CD4-positive, alpha-beta T cell (primary cell): Measurements from ENCODE around the gene MAGI1. TPM values are rescaled to one million over a fixed set of nuclear protein-coding genes. Genes with fewer than 3 reads are reported as not detected.

Experiments used
- ATAC-seq: fragments of 200-7000 bp; cut with Tn5 transposase; one replicate; pipeline ENCODE4 v1.10.0; 2022; ENCODE audit warnings: mild to moderate bottlenecking; ENCODE audit not compliant: poor library complexity
- CTCF ChIA-PET: fragments of 350-600 bp; sonication (Branson Sonifier 250); formaldehyde crosslinking; loops from one replicate; lab custom pipeline; 2021; ENCODE audit warnings: antibody characterized with exemption, inconsistent platforms; lab: Charles Lee
- POLR2A ChIA-PET: fragments of 350-600 bp; sonication (Branson Sonifier 250); formaldehyde crosslinking; loops from one replicate; lab custom pipeline; 2021; ENCODE audit warnings: antibody characterized with exemption, inconsistent platforms; lab: Charles Lee
- DNase-seq, 14 experiments: peaks; one replicate each; pipeline ENCODE4 v3.0.0-alpha.2; 2013 to 2020; ENCODE audit warnings: mixed read lengths in 2 of 14
- H3K27ac ChIP-seq, 2 donors: one replicate each; pipeline versions ENCODE4 v1.5.1 to v1.7.0; 2013; ENCODE audit warnings: low read length in 2 of 2, low read depth in 1 of 2, mild to moderate bottlenecking in 1 of 2
- H3K27me3 ChIP-seq, 2 experiments: 1 replicate in 1 of 2; 2 replicates in 1 of 2; pipeline versions ENCODE4 v1.6.1 to v1.7.0; 2013; ENCODE audit warnings: low read length in 2 of 2, control low read depth in 1 of 2, mild to moderate bottlenecking in 1 of 2, moderate library complexity in 1 of 2; ENCODE audit not compliant: insufficient read depth in 2 of 2, control insufficient read depth in 1 of 2
- H3K36me3 ChIP-seq: one replicate; pipeline ENCODE4 v1.6.1; 2013; ENCODE audit warnings: low read length, control low read depth; ENCODE audit not compliant: insufficient read depth
- H3K4me1 ChIP-seq: one replicate; pipeline ENCODE4 v1.6.1; 2013; ENCODE audit warnings: low read length, control low read depth; ENCODE audit not compliant: insufficient read depth
- H3K4me3 ChIP-seq: one replicate; pipeline ENCODE4 v1.5.1; 2013; ENCODE audit warnings: mild to moderate bottlenecking, low read length, moderate library complexity
- H3K9me3 ChIP-seq, 2 experiments: 1 replicate in 1 of 2; 2 replicates in 1 of 2; pipeline versions ENCODE4 v1.6.1 to v1.7.0; 2013; ENCODE audit warnings: low read length in 2 of 2, mild to moderate bottlenecking in 2 of 2, control low read depth in 1 of 2, moderate library complexity in 1 of 2; ENCODE audit not compliant: control insufficient read depth in 1 of 2, insufficient read depth in 1 of 2
- H3K27ac Mint-ChIP-seq: one replicate; pipeline ENCODE4 v1.8.0; 2020; ENCODE audit warnings: mixed read lengths
- H3K27me3 Mint-ChIP-seq: one replicate; pipeline ENCODE4 v1.8.0; 2021; ENCODE audit warnings: mixed read lengths
- H3K36me3 Mint-ChIP-seq: one replicate; pipeline ENCODE4 v1.8.0; 2021; ENCODE audit warnings: low read depth, mixed read lengths
- H3K4me1 Mint-ChIP-seq: one replicate; pipeline ENCODE4 v1.8.0; 2021; ENCODE audit warnings: low read depth, mixed read lengths
- H3K4me3 Mint-ChIP-seq: one replicate; pipeline ENCODE4 v1.8.0; 2020; ENCODE audit warnings: mild to moderate bottlenecking, mixed read lengths
- H3K9me3 Mint-ChIP-seq: one replicate; pipeline ENCODE4 v1.8.0; 2020; ENCODE audit warnings: mixed read lengths
- intact Hi-C, 2 experiments: fragments of 100-400 bp; cut with DNase I in 1 of 2; cut with micrococcal nuclease in 1 of 2; formaldehyde crosslinking; loops; one replicate each; pipeline versions ENCODE4 v1.15.1 to v1.9.0; 2023 to 2025; cut with DNase I, micrococcal nuclease
- total RNA-seq, 174 experiments: library from RNA in 2 of 174; stranded (reverse) in 2 of 174; gene quantifications; one replicate each; pipeline ENCODE4 v1.2.3 and lab custom pipeline; 2021 to 2026
- TF ChIP-seq, protein P1 (sequence below): fragments of 200-600 bp; IDR thresholded peaks from one replicate; pipeline ENCODE4 v1.8.0; 2022; ENCODE audit warnings: antibody characterized with exemption, mild to moderate bottlenecking

Gene MAGI1
- total RNA-seq, 2 experiments from 2014 or later: not detected

DNA sequence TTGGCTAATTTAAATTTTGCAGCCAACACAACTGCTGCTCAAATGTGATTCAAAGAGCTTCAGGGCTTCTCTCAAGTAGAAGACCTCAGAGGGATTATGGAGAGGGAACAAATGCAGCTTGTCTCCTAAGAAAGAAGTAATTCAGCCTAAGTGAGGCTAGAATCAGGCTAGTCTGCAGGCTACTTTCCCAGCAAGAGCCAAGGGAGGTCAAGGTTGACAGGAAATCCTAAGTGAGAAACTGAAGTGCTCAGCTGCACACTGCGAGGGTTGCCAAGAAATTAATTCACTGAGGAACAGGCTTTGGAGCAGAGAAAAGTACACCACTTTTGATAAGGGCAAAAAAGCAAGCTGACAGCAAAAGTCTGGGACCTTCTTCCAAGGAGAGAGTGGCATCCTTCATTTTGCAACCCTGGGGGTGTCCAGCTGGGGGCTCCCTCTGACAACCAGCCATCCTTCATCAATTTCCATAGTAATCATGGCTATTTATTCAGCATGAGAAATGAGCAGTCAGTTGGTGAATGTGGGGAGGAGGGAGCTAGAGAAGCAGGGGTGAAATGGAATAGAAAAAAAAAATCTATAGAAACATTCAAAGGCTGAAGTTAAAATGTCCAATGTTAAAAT lies 704.6 kb downstream of the MAGI1 start:
- no peaks in the 10 kb centered on the region for H3K4me1 Mint-ChIP-seq
- intact Hi-C loops: no loop called here
- POLR2A ChIA-PET: no interaction called here
- H3K36me3 ChIP-seq: no peaks in the 10 kb centered on the region
- ATAC-seq (no peak), DNase-seq (no peak)
- H3K9me3 ChIP-seq: peaks cover 0 to 3% of the 10 kb centered on the region in 2 experiments
- TF ChIP-seq, protein P1, sequence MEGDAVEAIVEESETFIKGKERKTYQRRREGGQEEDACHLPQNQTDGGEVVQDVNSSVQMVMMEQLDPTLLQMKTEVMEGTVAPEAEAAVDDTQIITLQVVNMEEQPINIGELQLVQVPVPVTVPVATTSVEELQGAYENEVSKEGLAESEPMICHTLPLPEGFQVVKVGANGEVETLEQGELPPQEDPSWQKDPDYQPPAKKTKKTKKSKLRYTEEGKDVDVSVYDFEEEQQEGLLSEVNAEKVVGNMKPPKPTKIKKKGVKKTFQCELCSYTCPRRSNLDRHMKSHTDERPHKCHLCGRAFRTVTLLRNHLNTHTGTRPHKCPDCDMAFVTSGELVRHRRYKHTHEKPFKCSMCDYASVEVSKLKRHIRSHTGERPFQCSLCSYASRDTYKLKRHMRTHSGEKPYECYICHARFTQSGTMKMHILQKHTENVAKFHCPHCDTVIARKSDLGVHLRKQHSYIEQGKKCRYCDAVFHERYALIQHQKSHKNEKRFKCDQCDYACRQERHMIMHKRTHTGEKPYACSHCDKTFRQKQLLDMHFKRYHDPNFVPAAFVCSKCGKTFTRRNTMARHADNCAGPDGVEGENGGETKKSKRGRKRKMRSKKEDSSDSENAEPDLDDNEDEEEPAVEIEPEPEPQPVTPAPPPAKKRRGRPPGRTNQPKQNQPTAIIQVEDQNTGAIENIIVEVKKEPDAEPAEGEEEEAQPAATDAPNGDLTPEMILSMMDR: no peak
- no peak overlapping the region for H3K4me3 Mint-ChIP-seq
- no peaks in the 10 kb centered on the region for H3K27me3 Mint-ChIP-seq
- peaks cover 9% of the 10 kb centered on the region for H3K9me3 Mint-ChIP-seq
- no peak overlapping the region for H3K27ac Mint-ChIP-seq
- no peaks in the 10 kb centered on the region for H3K27me3 ChIP-seq
- H3K4me1 ChIP-seq: no peaks in the 10 kb centered on the region
- no peaks in the 10 kb centered on the region for H3K36me3 Mint-ChIP-seq
- CTCF ChIA-PET: no interaction called here
- H3K27ac ChIP-seq: no peak overlapping the region
- H3K4me3 ChIP-seq: no peak overlapping the region

DNA sequence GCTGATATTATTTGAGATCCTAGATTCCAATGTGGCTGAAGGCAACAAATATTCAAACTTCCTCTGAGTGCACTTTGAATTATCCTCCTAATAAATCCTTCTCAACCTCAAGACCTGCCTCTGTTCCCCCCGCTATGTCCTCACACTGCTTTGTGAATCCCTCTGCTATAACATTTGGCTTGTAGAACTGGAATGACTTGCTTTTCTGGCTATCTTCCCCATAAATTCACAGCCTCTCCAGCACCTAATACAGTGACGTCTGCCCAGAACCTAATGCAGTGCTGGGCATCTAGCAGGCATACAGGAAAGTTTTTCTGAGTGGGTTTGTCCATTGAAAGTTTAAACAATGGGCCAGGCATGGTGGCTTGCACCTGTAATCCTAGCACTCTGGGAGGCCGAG lies 707.0 kb downstream of the MAGI1 start:
- Mint-ChIP-seq H3K36me3 (no peaks in the 10 kb centered on the region), H3K27ac (no peak overlapping the region), H3K9me3 (peaks cover 9% of the 10 kb centered on the region), H3K27me3 (no peaks in the 10 kb centered on the region), H3K4me1 (no peaks in the 10 kb centered on the region), H3K4me3 (no peak overlapping the region)
- Histone ChIP-seq H3K9me3 (no peaks in the 10 kb centered on the region), H3K4me1 (no peaks in the 10 kb centered on the region), H3K27me3 (no peaks in the 10 kb centered on the region), H3K4me3 (no peak overlapping the region), H3K27ac (no peak overlapping the region), H3K36me3 (no peaks in the 10 kb centered on the region)
- TF ChIP-seq, protein P1: no peak
- ChIA-PET POLR2A (no interaction called here), CTCF (no interaction called here)
- intact Hi-C loops: no loop called here
- DNase-seq (no peak), ATAC-seq (no peak)

DNA sequence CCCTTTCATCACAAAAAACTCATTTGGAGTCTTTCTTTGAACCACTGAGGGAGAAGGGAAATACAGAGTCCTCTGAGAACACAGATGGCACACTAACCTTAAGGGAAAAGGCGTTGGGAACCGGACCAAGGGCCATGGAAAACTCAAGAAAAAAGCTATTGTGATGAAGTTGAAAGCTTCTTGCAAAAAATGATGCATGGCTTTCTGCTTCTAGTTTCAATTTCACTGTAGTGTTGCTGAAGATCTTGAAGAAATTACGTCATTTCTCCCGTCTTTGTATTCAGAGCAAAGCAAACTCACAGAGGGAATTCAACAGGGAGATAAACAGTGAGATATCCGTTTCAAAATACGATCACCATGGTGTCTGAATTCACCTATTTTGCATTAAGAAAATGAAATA lies 708.6 kb downstream of the MAGI1 start:
- no peaks in the 10 kb centered on the region for H3K4me1 ChIP-seq
- H3K9me3 Mint-ChIP-seq: peaks cover 6% of the 10 kb centered on the region
- ChIA-PET POLR2A (no interaction called here), CTCF (no interaction called here)
- no peaks in the 10 kb centered on the region for H3K9me3 ChIP-seq
- DNase-seq (no peak), ATAC-seq (no peak)
- TF ChIP-seq, protein P1: no peak
- H3K4me3 Mint-ChIP-seq: no peak overlapping the region
- no peaks in the 10 kb centered on the region for H3K36me3 ChIP-seq
- H3K27me3 Mint-ChIP-seq: no peaks in the 10 kb centered on the region
- intact Hi-C loops: no loop called here
- no peak overlapping the region for H3K27ac ChIP-seq
- no peaks in the 10 kb centered on the region for H3K27me3 ChIP-seq
- H3K4me1 Mint-ChIP-seq: no peaks in the 10 kb centered on the region
- H3K27ac Mint-ChIP-seq: no peak overlapping the region
- no peaks in the 10 kb centered on the region for H3K36me3 Mint-ChIP-seq
- H3K4me3 ChIP-seq: no peak overlapping the region
